ENCODE data around the gene NR2E3.

- TF ChIP-seq POLR2A (IDR thresholded peaks at IDR 0.05) (no peak), CTCF (IDR thresholded peaks at IDR 0.05) (no peak)
Measured at GRCh38 chr15:71801935-71802655, 8.3 kb upstream of the NR2E3 start.

Data from Peyer's patch (tissue), 4 donors.